Fibroblast of skin of scalp (primary cell): ENCODE results near the gene LRBA.

Experiments
- DNase-seq: peaks from one replicate; pipeline ENCODE4 v3.0.0-alpha.2; 2013

LRBA gene

DNA sequence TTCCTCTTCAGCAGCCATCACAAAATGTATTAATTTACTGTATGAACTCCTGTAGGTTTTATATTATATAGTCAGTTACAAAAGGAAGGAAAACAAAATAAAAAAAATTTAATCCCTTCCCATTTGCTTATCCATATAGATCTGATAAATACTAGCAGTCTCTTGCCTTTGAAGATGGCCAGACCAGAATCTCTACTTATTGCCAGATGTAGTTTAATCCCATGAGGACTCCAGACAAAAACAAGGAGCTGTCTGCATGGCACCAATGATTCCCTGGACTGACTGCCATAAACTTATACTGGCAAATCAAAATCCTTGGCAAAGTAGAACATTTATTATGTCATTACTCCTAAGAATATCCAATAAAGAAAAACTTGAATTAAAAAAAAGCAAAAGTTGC, 656.4 kb downstream of the LRBA start:
- DNase-seq: no peak

DNA sequence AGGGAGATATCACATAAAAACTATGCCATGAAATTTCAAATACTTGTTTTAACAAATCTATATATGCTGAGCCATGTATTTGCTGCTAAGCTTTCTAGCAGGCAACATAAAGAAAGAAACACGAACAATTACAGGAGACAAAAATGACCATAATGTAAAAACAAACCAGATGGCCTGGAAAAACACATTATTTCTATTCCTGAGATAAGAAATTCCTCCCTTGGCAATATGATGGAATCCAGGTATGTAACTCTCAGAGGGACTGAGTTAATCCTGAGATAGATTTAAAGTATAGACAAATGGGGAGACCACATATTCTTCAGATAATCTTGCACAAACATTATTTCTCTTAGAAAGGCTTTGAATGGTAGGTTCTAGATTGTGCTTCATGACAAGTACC, 657.3 kb downstream of the LRBA start:
- DNase-seq: no peak

DNA sequence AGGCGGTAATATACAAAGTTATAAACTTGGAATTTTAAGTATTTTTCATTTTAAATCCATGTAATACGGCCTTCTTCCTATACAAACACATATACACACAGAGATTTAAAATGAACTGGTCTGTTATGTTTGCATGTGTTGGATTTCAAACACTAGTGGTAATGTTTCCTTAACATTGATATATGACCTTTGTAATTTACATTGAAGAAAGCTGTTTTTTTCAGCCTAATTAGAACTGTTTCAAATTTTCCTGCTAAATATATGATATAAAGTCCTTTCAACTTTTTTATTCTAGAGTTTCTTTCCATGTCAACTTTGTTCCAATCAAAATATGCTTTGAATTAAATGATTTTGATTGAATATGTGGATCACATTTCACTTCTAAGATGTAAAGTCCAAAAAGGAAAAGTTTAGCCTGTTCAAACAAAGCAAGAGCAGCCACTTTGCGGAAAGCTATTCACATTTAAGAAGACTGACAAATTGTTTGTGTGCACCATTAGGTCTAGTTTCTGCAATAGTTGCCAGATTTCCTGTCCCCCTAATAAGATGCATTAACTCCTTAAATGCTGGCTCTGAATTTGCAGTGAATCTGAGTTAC, 659.1 kb downstream of the LRBA start:
- no peak for DNase-seq

DNA sequence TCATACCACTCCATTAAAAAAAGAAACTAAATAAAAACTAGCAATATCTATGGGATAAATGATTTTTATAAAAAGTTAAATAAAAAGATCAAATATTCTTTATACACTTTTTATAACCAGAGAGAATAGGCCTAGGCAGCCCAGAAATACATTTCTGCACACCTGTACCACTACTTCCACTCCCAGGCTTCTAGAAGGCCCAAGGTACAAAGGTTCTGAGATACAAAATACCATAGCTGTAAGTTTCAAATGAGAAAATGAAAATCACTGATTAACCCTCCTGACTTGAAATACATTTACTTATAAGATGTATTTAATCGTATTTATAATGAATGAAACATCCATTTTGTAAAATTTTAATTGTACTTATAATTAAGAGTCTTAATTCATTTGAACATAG, 659.7 kb downstream of the LRBA start:
- no peak for DNase-seq

DNA sequence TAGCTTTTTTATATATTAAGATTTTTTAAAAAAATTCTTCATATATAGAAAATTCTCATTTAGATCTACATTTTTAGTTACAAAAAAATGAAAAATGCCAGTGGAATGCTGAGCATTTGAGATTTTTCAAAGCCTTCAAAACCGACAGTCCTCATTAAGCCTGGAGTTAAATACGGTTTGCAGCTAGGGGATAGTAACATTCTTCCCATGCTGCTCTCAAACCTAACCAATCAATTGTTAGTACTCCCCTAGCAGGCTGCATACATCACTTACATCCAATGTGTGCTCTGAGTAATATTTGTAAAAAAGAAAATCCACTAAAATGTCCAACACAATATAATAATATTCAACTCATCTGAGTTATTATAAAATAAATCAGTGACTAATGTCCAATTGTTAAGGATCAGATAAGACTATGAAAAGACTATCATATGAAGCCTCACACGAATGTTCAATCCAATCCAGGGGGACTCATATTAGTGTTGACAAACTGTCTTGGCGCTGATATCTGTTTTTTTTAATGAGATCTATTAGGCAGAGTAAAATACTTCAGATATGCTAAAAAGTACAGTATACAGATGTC, 660.8 kb downstream of the LRBA start:
- DNase-seq: peak; percentile 7

DNA sequence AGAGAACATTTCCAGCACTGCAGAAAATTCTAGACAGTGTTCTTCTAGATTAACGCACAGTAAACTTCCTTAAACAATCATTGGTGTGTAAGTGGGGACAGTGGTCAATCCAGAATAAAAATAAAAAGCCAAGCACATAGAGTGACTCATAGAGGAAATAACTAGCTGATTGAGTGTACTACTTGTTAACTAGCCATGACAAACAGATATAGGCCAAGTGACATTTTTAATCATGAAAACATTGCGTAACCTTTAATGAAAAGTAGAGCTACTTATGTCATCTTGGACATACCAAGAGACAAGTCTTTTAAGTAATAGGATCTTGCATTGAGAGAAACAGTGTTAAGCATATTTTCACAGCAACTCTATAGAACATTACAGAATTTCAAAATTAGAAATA, 667.0 kb downstream of the LRBA start:
- peak; percentile 52 for DNase-seq

DNA sequence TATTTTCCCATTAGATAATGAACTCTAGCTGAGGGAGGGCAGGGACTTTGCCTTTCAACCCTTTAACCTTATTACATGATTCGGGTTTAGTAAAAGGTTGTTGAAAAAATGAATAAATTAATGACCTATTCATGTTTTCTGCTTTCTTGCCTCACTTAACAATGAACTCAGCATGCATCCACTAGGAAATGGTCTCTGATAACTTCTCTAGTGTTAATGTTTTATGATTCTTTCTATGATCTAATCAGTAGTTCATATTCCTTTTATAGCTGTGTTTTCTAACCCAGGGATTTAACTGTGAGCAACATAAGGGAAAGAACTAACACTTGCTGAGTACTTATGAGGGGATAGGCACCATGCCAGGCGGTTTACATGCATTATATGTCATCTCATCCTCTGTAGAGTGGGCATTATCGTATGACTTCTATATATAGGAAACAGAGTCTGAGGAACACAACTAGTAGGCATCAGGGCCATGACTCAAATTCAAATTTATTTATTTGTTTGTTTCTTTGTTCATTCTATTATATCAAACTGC, 669.8 kb downstream of the LRBA start:
- DNase-seq: no peak

DNA sequence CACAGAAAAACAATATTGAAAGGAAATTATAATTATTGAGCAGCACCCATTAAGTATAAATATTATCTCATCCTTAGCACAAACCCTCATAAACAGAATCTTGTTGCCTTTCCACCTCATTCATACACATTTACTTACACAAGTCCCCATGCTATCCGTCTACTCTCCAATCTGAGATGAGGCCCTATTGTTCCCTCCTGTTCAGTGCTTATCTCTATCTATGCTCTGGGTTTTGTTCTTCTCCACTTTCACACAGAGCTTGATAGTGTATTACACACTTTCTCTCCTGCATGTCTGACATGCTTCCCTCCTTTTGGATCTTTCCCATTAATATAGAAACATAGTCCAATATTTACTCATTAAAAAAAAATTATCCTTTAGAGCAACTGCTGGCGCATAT, 671.3 kb downstream of the LRBA start:
- no peak for DNase-seq

DNA sequence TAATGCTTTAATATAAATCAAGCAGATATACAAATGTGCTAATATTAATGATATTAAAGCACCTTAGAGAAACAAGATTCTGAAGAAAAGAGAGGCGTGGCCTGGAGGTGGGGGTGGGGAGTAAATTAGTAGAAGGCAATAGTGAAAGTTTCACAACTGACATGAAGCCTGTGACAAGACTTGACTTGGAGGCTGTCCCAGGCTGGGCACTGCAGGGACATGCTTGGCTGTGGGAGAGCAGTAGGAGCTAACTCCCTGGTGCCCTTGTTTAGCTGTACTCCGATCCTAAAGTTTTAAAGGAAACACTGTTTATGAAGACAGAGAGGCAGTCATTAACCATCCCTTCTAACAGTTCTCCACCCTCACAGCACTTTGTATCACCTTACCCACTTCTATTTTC, 672.1 kb downstream of the LRBA start:
- DNase-seq: no peak

DNA sequence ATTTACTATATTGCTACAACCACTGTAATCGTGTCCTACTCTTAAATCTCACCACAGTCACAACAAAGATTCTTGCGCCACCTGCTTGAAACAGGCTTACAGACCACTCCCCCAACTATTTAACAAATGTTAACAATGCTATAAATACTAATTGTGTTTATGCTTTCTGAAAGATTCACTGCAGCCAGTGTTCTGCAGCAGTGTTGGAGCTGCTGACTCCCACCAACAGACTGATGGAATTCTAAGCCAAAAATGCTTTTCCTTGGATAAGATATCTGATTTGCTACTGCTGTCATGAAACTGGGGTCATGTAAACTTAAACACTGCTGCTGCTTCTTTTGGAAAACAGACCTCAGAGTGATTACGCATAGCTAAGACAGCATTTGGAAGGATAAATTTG, 677.4 kb downstream of the LRBA start:
- DNase-seq: peak; percentile 18

DNA sequence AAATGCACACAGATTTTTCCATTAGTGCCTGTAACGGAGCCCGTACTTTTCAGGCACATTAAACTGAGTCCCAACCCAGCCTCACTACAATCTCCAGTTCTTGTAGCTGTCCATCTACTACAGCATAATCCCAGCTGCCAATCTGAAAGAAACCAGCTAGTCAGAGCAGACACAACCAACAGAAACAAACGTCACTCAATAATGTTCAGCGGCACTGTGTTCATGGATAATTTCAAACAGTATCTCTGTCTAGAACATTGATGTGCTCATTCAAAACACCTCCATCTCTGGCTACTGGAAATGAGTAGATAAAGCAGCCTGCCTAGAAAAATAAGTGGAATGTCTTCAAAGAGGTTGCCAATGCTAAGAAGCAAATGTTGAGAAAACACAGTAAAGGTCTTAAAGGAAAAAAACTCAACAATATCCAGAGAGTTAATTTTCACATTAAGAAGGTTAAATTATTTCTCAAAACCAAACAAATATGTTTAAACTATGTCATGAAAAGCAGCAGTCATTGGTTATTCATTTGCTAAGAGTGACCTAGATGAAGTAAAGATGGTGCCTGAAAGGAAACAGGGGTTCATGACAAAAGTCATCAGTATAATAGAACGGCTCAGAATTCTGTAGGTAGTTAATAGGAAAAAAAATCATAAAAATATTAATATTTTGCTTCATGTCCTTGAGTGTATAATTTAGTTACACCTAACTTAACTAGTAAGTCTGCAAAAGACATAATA, 678.2 kb downstream of the LRBA start:
- no peak for DNase-seq

DNA sequence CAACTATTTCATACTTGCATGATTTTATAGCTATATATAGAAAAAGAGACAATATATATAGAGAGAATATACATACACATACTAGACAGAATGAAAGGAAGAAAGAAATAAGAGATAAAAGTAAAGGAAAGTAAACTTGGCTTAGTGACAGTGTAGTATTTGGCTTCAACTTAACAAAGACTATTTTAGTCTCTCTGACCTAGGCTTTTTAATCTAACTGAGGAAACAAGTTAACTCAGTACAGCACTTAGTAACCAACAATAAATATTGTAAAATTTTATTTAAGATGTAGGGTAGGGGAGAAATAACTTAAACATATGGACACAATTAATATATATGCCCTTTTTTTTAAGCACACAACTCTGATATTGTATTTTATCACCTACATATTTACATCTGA, 682.1 kb downstream of the LRBA start:
- no peak for DNase-seq

DNA sequence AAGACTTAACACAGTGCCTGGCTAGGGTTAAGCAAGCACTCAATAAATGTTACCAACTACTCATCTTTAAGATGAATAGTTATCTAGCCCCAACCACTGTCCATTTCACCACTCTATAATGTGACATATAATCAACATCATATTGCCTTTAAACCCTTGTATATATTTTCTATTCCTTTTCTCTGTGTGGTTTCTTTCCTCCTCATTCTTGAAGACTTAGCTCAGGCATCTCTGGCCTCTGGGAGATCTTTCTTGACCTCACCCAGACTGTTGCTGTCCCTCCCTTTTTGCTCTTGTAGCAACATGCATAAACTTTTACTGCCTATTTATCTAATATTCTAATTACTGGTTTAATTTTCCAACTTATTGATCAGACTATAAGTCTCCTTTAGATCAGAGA, 683.0 kb downstream of the LRBA start:
- no peak for DNase-seq

DNA sequence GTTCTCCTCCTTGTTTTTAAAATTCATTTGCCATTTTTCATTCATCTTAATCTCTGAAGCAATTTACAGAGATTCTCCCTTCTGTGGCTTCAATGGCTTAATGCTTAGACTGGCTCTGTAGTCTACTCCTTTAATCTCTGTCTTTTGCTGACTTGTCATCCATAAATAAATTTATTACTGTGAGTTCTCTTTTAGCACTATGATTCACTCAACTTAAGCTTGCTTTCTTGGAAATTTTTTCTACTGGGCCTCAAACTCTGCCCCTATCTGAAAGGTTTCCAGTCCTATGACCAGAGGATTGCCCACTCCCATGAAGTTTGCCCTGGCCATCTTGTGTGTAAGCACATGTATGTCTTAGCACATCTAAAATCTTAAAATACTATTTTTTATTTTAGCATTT, 685.7 kb downstream of the LRBA start:
- DNase-seq: no peak

DNA sequence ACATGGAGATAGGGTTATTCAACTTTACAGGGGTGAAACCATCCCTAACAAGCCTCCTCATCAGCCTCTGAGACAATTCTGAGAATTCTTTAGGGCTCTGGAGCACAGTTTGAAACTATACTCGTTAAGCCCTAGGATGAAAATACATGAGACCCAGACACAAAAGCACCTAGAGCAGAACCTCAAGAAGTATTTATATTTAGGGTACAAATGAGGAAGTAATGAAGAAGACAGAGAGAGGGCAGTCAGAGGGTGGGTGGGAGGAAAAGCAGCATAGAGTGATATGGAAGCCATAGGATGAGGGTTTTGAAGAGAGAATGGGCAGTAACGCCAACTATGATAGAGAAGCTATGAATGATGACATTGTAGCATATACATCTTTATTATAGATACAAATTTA, 686.6 kb downstream of the LRBA start:
- no peak for DNase-seq

DNA sequence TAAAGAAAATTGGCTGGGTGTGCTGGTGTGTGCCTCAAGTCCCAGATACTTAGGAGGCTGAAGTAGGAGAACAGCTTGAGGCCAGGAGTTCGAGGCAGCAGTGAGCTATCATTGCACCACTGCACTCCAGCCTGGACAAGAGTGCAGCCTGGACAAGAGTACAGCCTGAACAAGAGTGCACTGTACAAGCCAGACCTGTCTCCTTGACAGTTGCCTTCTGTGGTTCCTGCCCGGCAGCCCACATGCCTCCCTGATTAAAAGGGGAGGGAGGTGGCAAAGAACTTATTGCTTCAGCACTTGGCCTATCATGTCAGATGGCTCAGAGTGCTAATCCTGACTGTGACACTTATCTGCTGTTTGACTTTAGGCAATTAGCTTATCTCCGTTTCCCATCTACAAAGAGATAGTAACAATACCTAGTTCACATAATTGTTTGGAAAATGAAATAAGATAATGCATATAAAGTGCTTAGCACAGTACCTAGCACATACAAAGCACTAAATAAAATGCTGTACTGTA, 687.8 kb downstream of the LRBA start:
- DNase-seq: no peak

DNA sequence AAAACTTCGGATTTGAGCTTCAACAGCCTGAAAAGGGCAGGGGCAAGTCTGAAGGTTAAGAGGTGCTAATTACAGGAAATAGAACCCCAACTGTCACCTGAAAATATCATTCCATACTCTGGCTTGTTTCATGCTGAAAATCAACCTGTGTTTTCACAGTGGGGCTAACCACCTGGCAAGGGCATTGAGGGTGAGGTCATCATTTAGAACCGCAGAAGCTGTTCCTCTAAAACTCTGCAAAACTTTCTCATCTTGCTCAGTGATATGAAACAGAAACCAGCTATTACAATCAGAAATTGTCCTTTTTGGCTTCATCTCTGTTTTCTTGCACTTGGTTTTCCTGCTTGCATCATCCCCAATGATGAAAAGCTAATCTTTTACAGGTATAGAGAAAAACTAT, 689.2 kb downstream of the LRBA start:
- no peak for DNase-seq

DNA sequence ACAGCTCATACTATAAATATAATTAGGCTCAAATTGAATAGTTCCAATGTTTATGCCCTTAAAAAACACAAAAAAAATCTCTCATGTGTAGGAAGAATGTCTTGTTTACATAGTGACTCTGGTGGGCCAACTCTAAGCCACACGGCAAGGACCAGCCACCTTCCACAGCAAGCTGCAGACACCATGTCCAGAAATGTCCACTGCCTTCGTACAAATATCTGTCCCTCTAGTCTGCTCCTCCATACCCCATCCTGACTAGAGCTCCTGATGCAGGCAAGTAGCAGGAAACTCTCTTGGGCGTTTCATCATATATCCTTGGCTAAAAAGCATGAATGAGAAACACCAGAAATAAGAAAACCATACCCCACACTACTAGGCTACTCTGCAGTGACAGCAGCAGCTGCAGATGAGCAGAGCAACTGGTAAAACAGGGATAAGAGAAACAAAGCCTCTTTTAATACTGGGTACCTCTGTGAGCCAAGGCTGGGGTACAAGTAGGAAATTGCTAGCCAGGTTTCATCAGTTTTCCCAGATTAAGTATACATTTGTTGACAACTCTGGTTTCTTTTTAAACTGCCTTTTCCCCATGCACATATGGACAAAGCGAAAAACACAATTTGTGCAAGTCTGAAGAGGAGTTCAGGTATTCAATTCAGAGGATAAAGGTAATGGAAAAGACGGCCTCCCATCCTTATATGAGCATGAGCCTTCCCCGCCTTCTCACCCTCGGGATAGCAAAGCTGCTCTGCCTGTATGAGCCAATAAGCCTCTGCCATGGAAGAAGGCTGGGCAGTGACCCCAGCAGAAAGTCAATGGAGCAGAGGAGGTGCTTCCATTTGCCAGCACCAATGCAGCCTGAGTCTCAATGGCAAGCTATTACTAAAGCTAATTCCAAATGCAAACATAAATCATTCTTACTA, 691.4 kb downstream of the LRBA start:
- DNase-seq: peak; percentile 61

DNA sequence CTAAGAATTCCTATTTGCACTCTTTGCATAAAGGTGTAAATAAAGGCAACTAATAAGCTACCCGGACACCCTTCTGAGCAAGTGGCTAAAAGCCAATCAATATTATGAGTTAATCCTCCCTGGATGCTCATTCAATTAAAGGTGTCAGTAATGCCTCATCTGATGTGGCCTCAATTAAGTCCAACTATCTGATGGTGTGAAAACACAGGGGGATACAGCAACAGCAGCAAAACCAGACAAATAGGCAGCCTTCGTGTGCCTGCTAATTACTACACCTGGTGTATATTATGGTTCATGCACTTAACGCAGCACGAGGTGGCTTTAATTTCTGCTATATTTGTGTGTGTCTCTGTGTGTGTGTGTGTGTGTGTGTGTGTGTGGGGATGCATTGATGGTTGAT, 692.4 kb downstream of the LRBA start:
- no peak for DNase-seq

DNA sequence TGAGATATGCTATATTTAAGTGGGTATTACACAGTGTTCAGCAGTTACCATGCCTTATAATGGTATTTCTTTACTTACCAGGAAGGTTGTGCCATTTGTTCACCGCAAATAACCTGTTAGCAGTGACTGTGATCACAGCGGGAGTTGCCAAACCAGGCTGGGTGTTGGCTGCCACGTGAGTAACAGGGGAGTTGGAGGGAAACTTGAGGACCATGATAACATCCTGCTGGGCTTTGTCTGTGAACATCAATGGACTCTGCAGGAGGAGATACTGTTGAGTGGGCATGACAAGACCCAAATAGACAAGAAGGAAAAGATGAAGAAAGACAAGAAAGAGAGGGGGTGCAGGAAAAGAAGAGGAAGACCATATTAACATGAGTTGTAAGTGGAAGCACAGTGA, 694.0 kb downstream of the LRBA start:
- DNase-seq: no peak

DNA sequence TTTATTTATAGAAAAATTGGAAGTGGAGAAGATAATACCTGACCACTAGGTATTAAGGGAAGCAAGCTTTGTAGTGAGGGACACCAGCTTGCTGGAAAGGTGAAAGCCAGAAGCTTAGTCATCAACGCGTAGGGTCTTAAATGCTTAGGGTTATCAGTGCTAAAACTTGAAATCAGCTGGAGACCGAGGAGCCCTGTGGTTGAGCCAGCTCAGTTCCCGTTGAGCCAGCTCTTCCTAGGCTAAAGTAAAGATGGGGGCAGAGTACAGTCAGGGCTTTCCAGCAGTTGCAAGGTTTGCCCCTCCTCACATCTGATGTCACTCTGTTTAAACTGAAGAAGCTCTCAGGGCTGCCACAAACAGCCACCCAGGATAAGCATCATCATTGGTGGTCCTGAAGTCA, 696.1 kb downstream of the LRBA start:
- DNase-seq: no peak

DNA sequence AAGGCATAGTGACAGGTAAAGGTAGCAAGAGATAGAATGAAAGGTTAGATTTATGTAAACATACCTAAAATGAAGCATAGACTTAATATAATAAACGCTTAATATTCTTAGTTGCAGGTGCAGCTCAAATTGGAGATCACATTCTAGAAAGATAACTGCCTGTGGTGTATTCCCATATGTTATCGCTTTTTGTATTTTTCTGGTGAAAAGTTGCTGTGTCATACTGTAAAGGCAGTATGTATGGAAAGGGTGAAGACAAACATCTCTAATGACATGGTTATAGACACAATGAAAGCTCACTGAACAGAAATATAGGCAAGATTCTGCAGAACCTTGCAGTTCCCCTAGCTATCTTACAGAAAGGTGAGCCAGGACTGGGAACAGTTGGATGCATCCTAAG, 696.6 kb downstream of the LRBA start:
- DNase-seq: no peak
